Uterus (tissue), 4 donors: ENCODE measurements around the gene CCSER1. TPM values are rescaled to one million over a fixed set of nuclear protein-coding genes. Genes with fewer than 3 reads are reported as not detected.

Experiments used
- DNase-seq, 2 donors: peaks; one replicate each; pipeline ENCODE4 v3.0.0-alpha.2; 2019 to 2020
- H3K27ac ChIP-seq, 2 donors: fragments of 200-600 bp; sonication (generic); 1 replicate in 1 of 2; 2 replicates in 1 of 2; pipeline ENCODE4 v1.5.1; 2016 to 2018
- H3K27me3 ChIP-seq, 2 donors: fragments of 200-600 bp; sonication (generic); one replicate each; pipeline ENCODE4 v1.5.1; 2018 to 2019; ENCODE audit warnings: control low read depth in 1 of 2
- H3K36me3 ChIP-seq, 2 donors: fragments of 200-600 bp; sonication (generic); one replicate each; pipeline ENCODE4 v1.5.1; 2019; ENCODE audit warnings: control low read depth in 1 of 2
- H3K4me1 ChIP-seq, 2 donors: fragments of 200-600 bp; sonication (generic); one replicate each; pipeline ENCODE4 v1.5.1; 2018 to 2019; ENCODE audit warnings: control low read depth in 1 of 2
- H3K4me3 ChIP-seq, 2 donors: fragments of 200-600 bp; sonication (generic); 1 replicate in 1 of 2; 2 replicates in 1 of 2; pipeline ENCODE4 v1.5.1; 2018 to 2019; ENCODE audit warnings: mild to moderate bottlenecking in 1 of 2
- H3K9me3 ChIP-seq, 2 donors: fragments of 200-600 bp; sonication (generic); one replicate each; pipeline ENCODE4 v1.5.1; 2019; ENCODE audit warnings: control low read depth in 1 of 2
- POLR2A ChIP-seq, 2 donors: fragments of 450-650 bp; IDR thresholded peaks; one replicate each; pipeline ENCODE4 v1.6.1; 2016; ENCODE audit warnings: antibody characterized with exemption in 2 of 2, mild to moderate bottlenecking in 1 of 2, moderate library complexity in 1 of 2
- intact Hi-C: fragments of 100-400 bp; cut with DNase I; formaldehyde crosslinking; loops from one replicate; pipeline ENCODE4 v1.15.1; 2023; ENCODE audit warnings: low total_unique reads
- total RNA-seq, 4 donors: library from RNA; depleted of rRNA in 3 of 4; stranded (reverse); fragments of >200 nt in 3 of 4; gene quantifications; one replicate each; pipeline versions ENCODE4 v1.1.0 to v1.2.4, GENCODE V29; 2014 to 2023
- TF ChIP-seq, protein P1 (sequence below), 4 experiments: fragments of 200-600 bp in 2 of 4; fragments of 450-650 bp in 2 of 4; sonication (generic) in 2 of 4; IDR thresholded peaks; one replicate each; pipeline ENCODE4 v1.5.1; 2016 to 2019; ENCODE audit warnings: antibody characterized with exemption in 4 of 4, mild to moderate bottlenecking in 2 of 4, moderate library complexity in 1 of 4
- donor health status: DM: yes; HTN: yes; CAD: no.

Gene CCSER1
- total RNA-seq, 4 donors from 2014 or later, result 2.8 to 54.7 (median 11.9) TPM

DNA sequence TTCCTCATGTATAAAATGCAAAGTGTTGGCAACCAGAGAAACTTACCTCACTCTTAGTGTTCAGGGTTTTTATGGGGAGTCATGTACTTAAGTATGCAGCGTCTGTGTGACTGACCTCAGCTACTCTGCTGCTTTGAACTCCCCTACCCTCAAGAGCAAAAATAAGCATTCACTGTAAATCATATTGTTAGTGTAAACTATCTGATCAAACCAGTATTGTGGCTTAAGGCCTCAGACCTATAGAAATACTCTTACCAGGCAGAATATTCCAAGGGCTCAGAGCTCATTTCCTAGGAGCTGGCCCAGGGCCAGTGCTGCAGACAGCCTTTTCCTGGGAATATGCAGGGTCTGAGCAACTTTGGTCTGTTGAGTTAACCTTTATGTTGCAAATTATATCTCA is 453.1 kb downstream of the CCSER1 start:
- no peak for TF ChIP-seq POLR2A (IDR thresholded peaks at IDR 0.05)
- TF ChIP-seq, protein P1, sequence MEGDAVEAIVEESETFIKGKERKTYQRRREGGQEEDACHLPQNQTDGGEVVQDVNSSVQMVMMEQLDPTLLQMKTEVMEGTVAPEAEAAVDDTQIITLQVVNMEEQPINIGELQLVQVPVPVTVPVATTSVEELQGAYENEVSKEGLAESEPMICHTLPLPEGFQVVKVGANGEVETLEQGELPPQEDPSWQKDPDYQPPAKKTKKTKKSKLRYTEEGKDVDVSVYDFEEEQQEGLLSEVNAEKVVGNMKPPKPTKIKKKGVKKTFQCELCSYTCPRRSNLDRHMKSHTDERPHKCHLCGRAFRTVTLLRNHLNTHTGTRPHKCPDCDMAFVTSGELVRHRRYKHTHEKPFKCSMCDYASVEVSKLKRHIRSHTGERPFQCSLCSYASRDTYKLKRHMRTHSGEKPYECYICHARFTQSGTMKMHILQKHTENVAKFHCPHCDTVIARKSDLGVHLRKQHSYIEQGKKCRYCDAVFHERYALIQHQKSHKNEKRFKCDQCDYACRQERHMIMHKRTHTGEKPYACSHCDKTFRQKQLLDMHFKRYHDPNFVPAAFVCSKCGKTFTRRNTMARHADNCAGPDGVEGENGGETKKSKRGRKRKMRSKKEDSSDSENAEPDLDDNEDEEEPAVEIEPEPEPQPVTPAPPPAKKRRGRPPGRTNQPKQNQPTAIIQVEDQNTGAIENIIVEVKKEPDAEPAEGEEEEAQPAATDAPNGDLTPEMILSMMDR (IDR thresholded peaks at IDR 0.05), result no peak
- Histone ChIP-seq H3K27ac (no peak overlapping the region), H3K4me1 (no peaks in the 10 kb centered on the region), H3K4me3 (no peak overlapping the region), H3K9me3 (no peaks in the 10 kb centered on the region), H3K27me3 (no peaks in the 10 kb centered on the region), H3K36me3 (no peaks in the 10 kb centered on the region)
- no peak for DNase-seq
- intact Hi-C loops, result no loop called here

DNA sequence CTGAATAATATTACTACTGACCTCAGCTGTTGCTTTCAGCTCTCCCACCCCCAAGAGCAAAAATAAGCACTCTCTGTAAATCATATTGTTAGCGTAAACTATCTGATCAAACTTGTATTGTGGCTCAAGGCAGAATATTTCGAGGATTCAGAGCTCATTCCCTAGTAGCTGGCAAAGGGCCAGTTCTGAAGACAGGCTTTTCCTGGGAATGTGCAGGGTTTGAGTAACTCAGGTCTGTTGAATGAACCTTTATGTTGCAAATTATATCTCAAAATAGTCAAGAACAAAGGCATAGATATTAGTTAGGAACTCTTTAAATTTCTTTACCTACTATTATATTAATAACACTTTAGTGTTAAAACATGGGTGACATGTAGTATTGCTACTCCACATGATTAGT is 454.9 kb downstream of the CCSER1 start:
- no peak for DNase-seq
- no peak overlapping the region for H3K27ac ChIP-seq
- H3K9me3 ChIP-seq, result no peaks in the 10 kb centered on the region
- intact Hi-C loops, result no loop called here
- TF ChIP-seq, protein P1 (IDR thresholded peaks at IDR 0.05), result no peak
- no peak for TF ChIP-seq POLR2A (IDR thresholded peaks at IDR 0.05)
- H3K36me3 ChIP-seq, result no peaks in the 10 kb centered on the region
- H3K4me3 ChIP-seq, result no peak overlapping the region
- no peaks in the 10 kb centered on the region for H3K4me1 ChIP-seq
- H3K27me3 ChIP-seq, result no peaks in the 10 kb centered on the region

DNA sequence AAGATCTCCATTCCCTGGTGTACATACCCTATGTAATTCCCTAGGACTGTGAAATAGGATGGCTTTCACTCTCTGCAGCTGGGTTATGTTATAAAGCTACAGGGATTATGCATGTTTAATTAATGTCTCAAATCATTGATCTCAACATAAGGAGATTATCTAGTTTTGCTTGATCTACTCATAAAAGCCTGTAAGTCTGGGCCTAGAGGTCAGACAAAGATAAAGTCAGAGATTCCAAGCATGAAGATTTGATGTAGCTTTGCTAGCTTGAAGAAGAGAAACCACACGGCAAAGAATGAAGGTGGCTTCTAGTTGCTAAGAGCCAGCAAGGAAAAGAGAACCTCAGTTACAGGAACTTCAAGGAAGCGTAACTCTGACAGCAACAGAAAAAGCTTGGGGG is 456.9 kb downstream of the CCSER1 start:
- Histone ChIP-seq H3K4me3 (no peak overlapping the region), H3K9me3 (no peaks in the 10 kb centered on the region), H3K27me3 (no peaks in the 10 kb centered on the region), H3K27ac (no peak overlapping the region), H3K36me3 (no peaks in the 10 kb centered on the region), H3K4me1 (no peaks in the 10 kb centered on the region)
- DNase-seq, result no peak
- TF ChIP-seq, protein P1 (IDR thresholded peaks at IDR 0.05), result no peak
- TF ChIP-seq POLR2A (IDR thresholded peaks at IDR 0.05), result no peak
- intact Hi-C loops, result no loop called here

DNA sequence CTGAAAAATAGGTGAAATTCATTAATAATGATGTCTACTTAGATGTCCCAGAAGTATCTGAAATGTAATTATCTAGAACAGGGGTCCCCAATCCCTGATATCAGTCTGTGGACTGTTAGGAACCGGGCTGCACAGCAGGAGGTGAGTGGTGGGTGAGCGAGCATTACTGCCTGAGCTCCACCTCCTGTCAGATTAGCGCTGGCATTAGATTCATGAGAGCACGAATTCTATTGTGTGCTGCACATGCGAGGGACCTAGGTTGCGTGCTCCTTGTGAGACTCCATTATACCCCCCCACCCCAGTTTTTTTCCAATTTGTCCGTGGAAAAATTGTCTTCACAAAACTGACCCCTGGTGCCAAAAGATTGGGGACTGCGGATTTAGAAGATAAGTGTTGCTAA is 458.8 kb downstream of the CCSER1 start:
- no peaks in the 10 kb centered on the region for H3K36me3 ChIP-seq
- H3K27me3 ChIP-seq, result no peaks in the 10 kb centered on the region
- no peak for DNase-seq
- no peak overlapping the region for H3K27ac ChIP-seq
- H3K9me3 ChIP-seq, result no peaks in the 10 kb centered on the region
- H3K4me3 ChIP-seq, result no peak overlapping the region
- H3K4me1 ChIP-seq, result no peaks in the 10 kb centered on the region
- intact Hi-C loops, result no loop called here
- TF ChIP-seq POLR2A (IDR thresholded peaks at IDR 0.05), result no peak
- TF ChIP-seq, protein P1 (IDR thresholded peaks at IDR 0.05), result no peak

DNA sequence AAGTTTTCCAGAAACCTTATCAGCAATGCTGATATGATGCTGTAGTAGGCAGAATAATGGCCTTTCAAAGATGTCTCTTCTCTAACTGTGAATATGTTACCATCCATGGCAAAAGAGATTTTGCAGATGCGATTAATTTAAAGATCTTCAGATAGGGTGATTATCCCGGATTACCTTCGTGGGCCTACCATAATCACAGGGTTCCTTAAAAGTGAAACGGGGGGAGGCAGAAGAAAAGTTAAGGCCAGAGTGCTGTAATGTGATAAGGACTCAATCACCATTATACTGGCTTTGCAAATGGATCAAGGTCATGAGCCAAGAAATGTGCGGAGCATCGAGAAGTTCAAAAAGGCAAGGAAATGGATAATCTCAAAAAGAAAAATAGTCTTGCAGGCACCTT is 459.6 kb downstream of the CCSER1 start:
- H3K27ac ChIP-seq, result no peak overlapping the region
- H3K27me3 ChIP-seq, result no peaks in the 10 kb centered on the region
- intact Hi-C loops, result no loop called here
- no peaks in the 10 kb centered on the region for H3K4me1 ChIP-seq
- TF ChIP-seq, protein P1 (IDR thresholded peaks at IDR 0.05), result no peak
- TF ChIP-seq POLR2A (IDR thresholded peaks at IDR 0.05), result no peak
- no peaks in the 10 kb centered on the region for H3K9me3 ChIP-seq
- no peak overlapping the region for H3K4me3 ChIP-seq
- H3K36me3 ChIP-seq, result no peaks in the 10 kb centered on the region
- no peak for DNase-seq
